ENCODE measurements around the gene ERN1.
"Not testable (repeated sequence)": the region's sequence is repeated elsewhere in the genome, so short reads cannot be mapped to it uniquely, and the experiment has no call there.

ERN1 gene

DNA sequence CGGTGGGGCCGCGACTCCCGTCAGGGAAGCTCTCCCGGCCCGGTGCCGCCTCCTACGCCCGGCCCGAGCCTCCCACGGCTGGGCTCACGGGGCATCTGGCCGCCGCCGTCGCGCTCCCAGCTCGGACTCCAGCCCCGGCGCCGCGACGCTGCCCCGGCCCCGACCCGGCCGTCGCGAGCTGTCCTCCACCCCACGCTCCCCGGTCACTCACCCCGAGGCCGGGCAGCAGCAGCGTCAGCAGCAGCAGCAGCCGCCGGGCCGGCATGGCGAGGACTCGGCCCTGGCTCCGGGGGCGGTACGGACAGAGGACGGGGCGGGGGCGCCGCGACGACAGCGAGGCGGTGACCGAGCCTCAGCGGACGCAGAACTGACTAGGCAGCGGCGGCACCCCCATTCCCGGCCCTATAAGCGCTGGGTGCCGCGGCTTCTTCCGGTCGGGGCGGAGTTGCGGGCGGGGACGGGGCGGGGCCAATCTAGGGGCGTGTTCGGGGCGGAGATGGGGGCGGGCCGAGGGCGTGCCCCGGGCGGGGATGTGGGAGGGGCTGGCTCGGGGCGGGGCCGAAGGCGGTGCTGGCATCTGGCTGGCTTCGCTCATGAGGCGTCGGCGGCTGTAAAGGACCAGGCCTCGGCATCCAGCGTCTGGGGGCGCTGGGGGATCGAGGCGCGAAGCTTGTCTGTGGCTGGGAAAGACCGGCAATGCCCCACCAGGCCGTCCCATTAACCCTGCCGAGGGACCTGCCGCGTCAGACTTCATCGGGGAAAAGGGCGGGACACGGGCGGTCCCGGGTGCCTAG, at the start of gene ERN1:
Gene ERN1 (minus strand): TSS at position 380 of the 794 bp plus-strand sequence. CDS start 115 bp downstream, at position 265.
- DNase-seq (ENCODE audit: low spot score): peak; percentile 89

- not testable (repeated sequence) for DNase-seq (ENCODE audit: low spot score)
Measured at GRCh38 chr17:64179024-64179423, 49.1 kb upstream of the ERN1 start.

GRCh38 chr17:64178011-64178825, 48.3 kb upstream of the ERN1 start:
- no peak for DNase-seq (ENCODE audit: low spot score)

GRCh38 chr17:64177311-64178010, 47.5 kb upstream of the ERN1 start:
- DNase-seq (ENCODE audit: low spot score): no peak

DNA sequence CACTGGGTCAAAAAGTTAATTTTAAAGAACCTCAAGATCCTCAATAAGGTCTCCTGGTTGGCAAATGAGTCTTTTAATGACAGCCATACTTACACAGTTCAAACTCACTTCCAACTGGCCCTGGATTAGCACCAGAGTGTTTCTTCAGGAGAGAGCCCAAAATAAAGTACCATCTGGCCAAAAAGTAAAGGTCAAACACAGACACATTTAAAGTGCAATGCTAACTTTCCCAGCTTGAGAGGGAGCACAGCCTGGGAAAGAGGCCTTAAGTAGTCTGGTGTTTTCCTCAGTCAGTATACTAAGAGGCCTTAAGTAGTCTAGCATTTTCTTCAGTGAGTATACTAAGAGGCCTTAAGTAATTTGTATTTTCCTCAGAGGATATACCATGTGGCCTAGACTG, 46.6 kb upstream of the ERN1 start:
- no peak for DNase-seq (ENCODE audit: low spot score)

GRCh38 chr17:64174686-64175456, 44.9 kb upstream of the ERN1 start:
- no peak for DNase-seq (ENCODE audit: low spot score)

GRCh38 chr17:64173646-64174045, 43.7 kb upstream of the ERN1 start:
- DNase-seq (ENCODE audit: low spot score): no peak

- no peak for DNase-seq (ENCODE audit: low spot score)
Measured at GRCh38 chr17:64172510-64172909, 42.6 kb upstream of the ERN1 start.

DNA sequence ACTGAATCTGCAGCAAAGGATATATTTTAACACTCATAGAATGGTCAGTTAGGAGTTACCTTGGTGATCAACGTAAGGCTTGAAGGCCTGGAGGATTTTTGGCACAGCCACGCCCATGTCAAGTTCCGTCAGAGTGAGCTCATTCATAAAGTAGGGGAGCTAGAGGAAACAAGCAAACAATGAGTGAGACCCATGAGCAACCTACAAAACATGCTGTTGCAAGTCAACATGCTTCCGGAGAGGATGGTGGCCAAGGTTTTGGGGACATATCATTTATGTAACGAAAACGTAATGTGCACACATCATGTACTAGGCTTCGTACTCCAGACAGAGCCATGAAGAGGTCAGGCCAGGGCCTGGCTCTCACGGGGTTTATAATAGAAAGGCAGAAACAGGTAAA, 41.1 kb upstream of the ERN1 start:
- DNase-seq (ENCODE audit: low spot score): no peak

DNA sequence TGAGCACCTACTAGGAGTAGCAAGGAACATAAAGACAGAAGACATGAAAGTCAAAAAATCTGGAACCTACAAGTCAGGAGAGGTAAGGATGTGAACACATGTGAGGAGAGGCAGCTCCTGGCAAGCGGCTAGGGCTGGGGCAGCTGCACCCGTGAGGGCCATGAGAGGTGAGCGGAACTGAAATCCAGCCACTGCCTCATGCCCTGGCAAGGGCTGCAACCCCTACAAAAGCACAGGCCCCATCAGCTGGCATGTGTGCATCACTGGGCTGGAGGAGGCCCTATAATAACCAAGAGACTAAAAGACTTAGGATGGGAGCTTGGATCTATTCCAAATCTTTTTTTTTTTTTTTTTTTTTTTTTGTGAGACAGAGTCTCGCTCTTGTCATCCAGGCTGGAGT, 40.3 kb upstream of the ERN1 start:
- no peak for DNase-seq (ENCODE audit: low spot score)

- not testable (repeated sequence) for DNase-seq (ENCODE audit: low spot score)
Measured at GRCh38 chr17:64167666-64168065, 37.7 kb upstream of the ERN1 start.

DNA sequence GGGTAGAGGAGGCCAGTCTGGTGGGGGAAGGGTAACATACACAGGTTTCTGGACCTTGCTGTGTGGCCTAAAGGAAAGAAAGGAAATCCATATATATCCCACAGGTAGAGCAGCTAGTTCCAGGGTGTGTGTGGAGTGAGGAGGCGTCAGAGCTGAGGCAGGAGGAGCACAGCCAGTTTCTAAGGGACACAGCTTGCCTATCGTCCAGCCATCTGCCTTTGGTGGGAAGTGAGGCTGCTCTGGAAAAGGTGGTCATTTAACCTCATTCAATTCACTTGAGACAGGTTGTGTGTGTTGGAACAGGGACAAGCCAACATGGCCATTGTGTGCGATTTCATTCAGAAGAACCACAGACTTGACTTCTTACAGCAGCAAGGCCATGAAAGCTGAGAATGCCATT, 36.9 kb upstream of the ERN1 start:
- DNase-seq (ENCODE audit: low spot score): no peak

DNA sequence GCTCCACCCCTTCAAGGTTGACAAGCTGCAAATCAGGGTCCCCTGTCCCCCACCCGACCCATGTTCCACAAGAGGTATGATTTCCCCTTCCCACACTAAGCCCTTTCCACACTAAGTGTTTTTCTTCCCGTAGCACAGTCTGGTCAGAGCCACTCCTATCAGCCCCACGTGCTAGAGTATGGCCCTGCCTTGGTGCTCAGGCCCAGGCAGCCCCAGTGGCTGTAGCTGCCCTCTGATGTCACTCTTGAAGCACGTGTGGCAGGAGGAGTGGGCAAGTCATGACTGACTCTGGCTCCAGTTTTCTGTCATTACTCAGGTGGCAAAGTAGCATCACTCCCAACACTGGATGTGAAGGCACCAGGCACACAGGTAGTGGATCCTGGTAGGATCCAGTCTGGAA, 35.4 kb upstream of the ERN1 start:
- DNase-seq (ENCODE audit: low spot score): no peak

DNA sequence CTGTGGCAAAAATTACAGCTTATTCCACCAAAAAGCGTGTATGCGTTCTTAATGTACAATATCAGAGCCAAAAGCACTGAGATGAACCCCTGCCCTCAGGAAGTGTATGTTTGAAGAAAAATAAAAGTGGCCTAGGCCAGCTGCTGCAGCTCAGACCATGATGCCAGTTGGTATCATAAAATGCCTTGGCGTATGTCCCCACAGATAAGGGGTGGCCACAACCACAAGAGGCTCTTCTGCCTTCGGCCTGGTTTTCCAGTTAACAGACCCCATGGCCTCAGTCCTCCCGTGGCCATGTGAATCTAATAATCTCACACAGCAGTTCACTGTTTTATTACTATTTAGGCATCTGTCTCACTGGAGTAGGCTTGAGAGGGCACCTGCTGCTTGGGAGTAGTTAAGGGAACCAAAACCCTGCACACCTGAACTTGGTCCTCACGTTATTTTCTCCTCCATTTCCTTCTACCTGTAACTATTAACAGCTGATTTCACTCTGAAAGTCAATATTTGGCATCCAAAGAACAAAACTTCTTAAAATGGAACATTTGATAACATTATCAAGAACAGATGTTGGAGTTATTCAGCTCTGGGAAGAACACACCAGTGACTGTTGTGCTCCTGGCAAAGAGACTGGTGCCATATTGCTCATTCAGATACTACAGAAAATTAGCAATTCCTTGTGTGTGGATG, 34.8 kb upstream of the ERN1 start:
- DNase-seq (ENCODE audit: low spot score): no peak

DNA sequence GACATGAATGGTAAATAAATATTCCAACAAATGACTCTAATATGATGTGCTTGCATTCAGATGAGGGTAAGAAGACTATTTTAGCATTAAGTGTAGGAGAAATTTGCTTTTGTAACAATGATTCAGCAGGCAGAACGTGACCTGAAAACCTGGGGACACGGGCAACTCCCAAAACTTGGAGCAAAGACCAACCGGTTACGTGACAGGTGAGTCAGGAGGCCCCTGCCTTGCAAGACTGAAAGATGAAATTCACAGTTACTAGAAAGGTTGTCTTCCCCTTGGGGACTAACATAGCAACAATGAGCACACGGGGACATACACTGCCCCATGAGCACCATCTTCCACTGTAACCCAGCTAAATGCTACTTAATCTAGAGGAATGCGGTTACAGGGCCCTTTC, 33.5 kb upstream of the ERN1 start:
- DNase-seq (ENCODE audit: low spot score): no peak

DNA sequence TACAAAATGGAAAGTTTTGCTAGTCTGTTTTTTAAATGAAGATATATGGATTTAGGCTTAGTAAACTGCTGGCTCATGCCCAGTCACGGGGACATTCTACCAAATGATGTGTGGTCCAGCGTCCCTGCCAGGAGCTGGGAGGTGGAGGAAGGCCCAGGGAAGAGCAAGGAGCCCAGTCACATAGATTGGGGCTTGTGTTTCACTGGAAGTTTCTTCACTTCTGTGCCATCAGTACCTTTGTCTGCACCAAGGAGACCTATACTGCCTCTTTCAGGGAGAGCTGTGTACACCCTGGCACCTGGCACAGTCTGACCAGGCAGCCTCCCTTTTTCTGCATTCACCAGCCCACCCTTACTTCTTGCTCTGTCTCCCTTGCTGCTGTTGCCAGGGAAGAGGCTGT, 32.6 kb upstream of the ERN1 start:
- DNase-seq (ENCODE audit: low spot score): no peak

GRCh38 chr17:64161380-64162176, 31.6 kb upstream of the ERN1 start:
- no peak for DNase-seq (ENCODE audit: low spot score)

GRCh38 chr17:64160378-64160777, 30.4 kb upstream of the ERN1 start:
- no peak for DNase-seq (ENCODE audit: low spot score)

- DNase-seq (ENCODE audit: low spot score): no peak
Measured at GRCh38 chr17:64158831-64159590, 29.1 kb upstream of the ERN1 start.

DNA sequence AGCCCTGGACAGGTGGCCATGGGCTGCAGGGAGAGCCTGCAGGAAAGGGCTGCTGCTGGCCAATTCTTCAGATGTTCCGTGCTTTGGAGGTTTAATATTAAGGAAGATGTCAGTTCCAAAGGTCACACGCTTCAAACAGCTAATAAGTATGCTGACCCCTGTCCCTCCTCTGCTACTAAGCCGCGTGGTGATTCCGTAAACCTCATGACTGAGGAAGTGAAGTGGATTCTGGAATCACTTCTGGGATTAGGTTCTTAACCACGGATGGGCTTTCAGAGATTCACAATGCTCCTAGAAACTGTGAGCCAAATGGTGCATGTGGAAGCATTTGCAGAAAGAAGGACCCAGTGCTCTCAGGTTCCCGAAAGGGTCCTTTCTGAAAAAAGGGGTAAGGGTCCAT, 28.5 kb upstream of the ERN1 start:
- no peak for DNase-seq (ENCODE audit: low spot score)

Data from hepatic stellate cell (primary cell).